ENCODE measurements around the gene USP11. TPM values are rescaled to one million over a fixed set of nuclear protein-coding genes. Genes with fewer than 3 reads are reported as not detected.

USP11 gene
- total and polyA plus RNA-seq, 2 donors (not counting 1 experiment from before 2014, with no cell fraction given): 63.4 to 136 TPM

DNA sequence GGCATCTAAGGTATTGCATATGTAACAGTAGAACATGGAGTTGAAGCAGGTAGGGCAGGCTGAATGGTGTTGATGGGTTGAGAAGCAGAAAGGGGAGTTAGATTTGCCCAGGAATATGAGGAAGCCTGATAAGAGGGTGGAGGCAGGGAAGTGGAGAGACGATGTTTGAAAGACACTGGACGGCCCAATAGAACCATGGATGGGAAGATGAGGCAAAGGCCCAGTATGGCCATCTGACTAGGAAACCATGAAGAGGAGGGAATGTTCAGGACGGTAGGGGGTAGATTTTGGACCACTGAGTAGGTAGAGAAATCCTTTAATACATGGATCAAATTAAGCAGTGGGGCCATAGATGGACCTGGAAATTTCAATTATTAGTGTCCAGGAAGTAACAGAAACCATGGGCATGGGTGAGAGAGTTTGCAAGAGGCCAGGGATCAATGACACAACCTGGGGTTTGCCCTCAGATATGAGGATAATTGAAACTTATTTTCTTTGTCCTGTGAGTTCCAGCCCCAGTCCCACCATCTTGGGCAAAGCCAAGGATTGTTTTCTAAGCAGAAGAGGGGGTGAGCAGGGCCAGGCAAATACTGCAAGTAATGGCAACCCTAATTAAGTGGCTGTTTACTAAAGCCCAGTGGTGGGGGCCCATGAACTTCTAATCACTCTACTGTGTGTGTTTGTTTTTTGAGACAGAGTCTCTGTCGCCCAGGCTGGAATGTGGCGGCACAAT, 2.5 kb upstream of the USP11 start:
- Histone ChIP-seq H3K79me2 (ENCODE audit: control insufficient read depth, insufficient read depth, low read length) (peaks cover 9% of the 10 kb centered on the region), H3K4me2 (replicated peaks; ENCODE audit: low read depth, low read length, poor library complexity, severe bottlenecking) (no peak overlapping the region), H3K27ac (ENCODE audit: low read length in 2 of 2) (no peak overlapping the region), H3K9me3 (ENCODE audit: control extremely low read depth in 1 of 3, control insufficient read depth in 2 of 3, insufficient read depth in 1 of 3, low read length in 2 of 3) (no peaks in the 10 kb centered on the region), H3K9ac (ENCODE audit: low read length) (no peak overlapping the region), H2AFZ (ENCODE audit: insufficient read depth, low read depth, low read length, poor library complexity, severe bottlenecking) (no peak overlapping the region), H4K20me1 (ENCODE audit: control insufficient read depth, insufficient read depth, low read length, poor library complexity, severe bottlenecking) (no peaks in the 10 kb centered on the region), H3K27me3 (replicated peaks in 1 of 4; ENCODE audit: control extremely low read depth in 1 of 4, control insufficient read depth in 3 of 4, insufficient read depth in 4 of 4, low read length in 3 of 4) (no peaks in the 10 kb centered on the region), H3K4me1 (ENCODE audit: control insufficient read depth in 2 of 2, insufficient read depth in 2 of 2, low read length in 2 of 2) (peaks cover 0 to 8% of the 10 kb centered on the region in 2 donors), H3K36me3 (replicated peaks in 1 of 2; ENCODE audit: control extremely low read depth in 1 of 2, control insufficient read depth in 1 of 2, extremely low read depth in 1 of 2, insufficient read depth in 2 of 2, low read length in 1 of 2) (peaks cover 0 to 21% of the 10 kb centered on the region in 2 experiments), H3K4me3 (ENCODE audit: control extremely low read depth in 1 of 5, extremely low read depth in 1 of 5, insufficient read depth in 1 of 5, low read depth in 2 of 5, low read length in 4 of 5) (no peak overlapping the region)
- no peak overlapping the region for H3K4me3 Mint-ChIP-seq
- H3K27me3 Mint-ChIP-seq: no peaks in the 10 kb centered on the region
- TF ChIP-seq, protein P1, sequence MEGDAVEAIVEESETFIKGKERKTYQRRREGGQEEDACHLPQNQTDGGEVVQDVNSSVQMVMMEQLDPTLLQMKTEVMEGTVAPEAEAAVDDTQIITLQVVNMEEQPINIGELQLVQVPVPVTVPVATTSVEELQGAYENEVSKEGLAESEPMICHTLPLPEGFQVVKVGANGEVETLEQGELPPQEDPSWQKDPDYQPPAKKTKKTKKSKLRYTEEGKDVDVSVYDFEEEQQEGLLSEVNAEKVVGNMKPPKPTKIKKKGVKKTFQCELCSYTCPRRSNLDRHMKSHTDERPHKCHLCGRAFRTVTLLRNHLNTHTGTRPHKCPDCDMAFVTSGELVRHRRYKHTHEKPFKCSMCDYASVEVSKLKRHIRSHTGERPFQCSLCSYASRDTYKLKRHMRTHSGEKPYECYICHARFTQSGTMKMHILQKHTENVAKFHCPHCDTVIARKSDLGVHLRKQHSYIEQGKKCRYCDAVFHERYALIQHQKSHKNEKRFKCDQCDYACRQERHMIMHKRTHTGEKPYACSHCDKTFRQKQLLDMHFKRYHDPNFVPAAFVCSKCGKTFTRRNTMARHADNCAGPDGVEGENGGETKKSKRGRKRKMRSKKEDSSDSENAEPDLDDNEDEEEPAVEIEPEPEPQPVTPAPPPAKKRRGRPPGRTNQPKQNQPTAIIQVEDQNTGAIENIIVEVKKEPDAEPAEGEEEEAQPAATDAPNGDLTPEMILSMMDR (IDR thresholded peaks at IDR 0.05): no peak
- no peak for TF ChIP-seq EZH2 (IDR thresholded peaks at IDR 0.05; ENCODE audit: borderline replicate concordance, insufficient read depth, low read depth, low read length, poor library complexity, severe bottlenecking)
- no peak overlapping the region for H3K27ac Mint-ChIP-seq
- POLR2A ChIA-PET: interaction anchor here (0.8 kb wide), 1 partner anchor 39 kb away, joined by 4 read pairs; no protein-coding TSS in a partner anchor
- intact Hi-C loops (cut with micrococcal nuclease): loop anchor here (5.0 kb wide), 3 partner anchors 83 to 427 kb away; partner anchors contain the start of genes RBM10, UXT and ZNF41
- DNase-seq: no peak
- H3K4me1 Mint-ChIP-seq: peaks cover 9% of the 10 kb centered on the region
- H3K9me3 Mint-ChIP-seq (ENCODE audit: insufficient read depth): no peaks in the 10 kb centered on the region
- CTCF ChIA-PET: no interaction called here
- ATAC-seq (ENCODE audit: low read depth): no peak
- WGBS (ENCODE audit: insufficient coverage): 100% methylated on average over 1 of the region's 5 CpGs

DNA sequence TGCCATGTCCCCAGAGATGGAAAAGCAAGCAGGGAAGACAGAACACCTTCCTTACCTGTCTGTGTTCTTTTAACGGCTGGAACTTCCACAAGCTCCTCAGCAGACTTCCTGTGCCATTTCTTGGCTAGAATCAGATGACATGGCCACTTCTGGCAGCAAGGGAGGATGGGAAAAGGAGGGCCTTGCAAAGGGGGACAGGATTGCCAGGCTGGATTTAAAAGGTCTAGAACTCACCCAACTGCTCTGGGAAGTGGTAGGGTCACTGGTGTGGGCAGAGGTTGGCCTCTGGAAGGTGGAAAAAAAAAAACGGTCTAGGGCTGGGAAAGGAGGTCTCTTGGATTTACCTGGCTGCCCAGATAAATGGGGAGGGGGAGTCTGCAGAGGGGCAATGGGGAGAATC, 1.6 kb upstream of the USP11 start:
- intact Hi-C loops (cut with micrococcal nuclease): loop anchor here (5.0 kb wide), 3 partner anchors 84 to 426 kb away; partner anchors contain the start of genes RBM10, UXT and ZNF41
- no peaks in the 10 kb centered on the region for H3K9me3 Mint-ChIP-seq (ENCODE audit: insufficient read depth)
- ChIA-PET CTCF (no interaction called here), POLR2A (interaction anchor here (0.7 to 0.8 kb wide), 2 partner anchors 40 to 1511 kb away, joined by 4 to 5 read pairs; no protein-coding TSS in a partner anchor)
- H3K4me1 Mint-ChIP-seq: peaks cover 18% of the 10 kb centered on the region
- no peak overlapping the region for H3K4me3 ChIP-seq (ENCODE audit: control extremely low read depth in 1 of 5, extremely low read depth in 1 of 5, insufficient read depth in 1 of 5, low read depth in 2 of 5, low read length in 4 of 5)
- H3K27me3 ChIP-seq (replicated peaks in 1 of 4; ENCODE audit: control extremely low read depth in 1 of 4, control insufficient read depth in 3 of 4, insufficient read depth in 4 of 4, low read length in 3 of 4): no peaks in the 10 kb centered on the region
- ATAC-seq (ENCODE audit: low read depth): no peak
- 83% methylated on average over 1 of the region's 2 CpGs for WGBS (ENCODE audit: insufficient coverage)
- peaks cover 0 to 13% of the 10 kb centered on the region in 2 experiments for H3K36me3 ChIP-seq (replicated peaks in 1 of 2; ENCODE audit: control extremely low read depth in 1 of 2, control insufficient read depth in 1 of 2, extremely low read depth in 1 of 2, insufficient read depth in 2 of 2, low read length in 1 of 2)
- H3K4me2 ChIP-seq (replicated peaks; ENCODE audit: low read depth, low read length, poor library complexity, severe bottlenecking): no peak overlapping the region
- H3K9ac ChIP-seq (ENCODE audit: low read length): no peak overlapping the region
- TF ChIP-seq, protein P1 (IDR thresholded peaks at IDR 0.05): no peak
- no peak for TF ChIP-seq EZH2 (IDR thresholded peaks at IDR 0.05; ENCODE audit: borderline replicate concordance, insufficient read depth, low read depth, low read length, poor library complexity, severe bottlenecking)
- peaks cover 9% of the 10 kb centered on the region for H3K79me2 ChIP-seq (ENCODE audit: control insufficient read depth, insufficient read depth, low read length)
- no peaks in the 10 kb centered on the region for H4K20me1 ChIP-seq (ENCODE audit: control insufficient read depth, insufficient read depth, low read length, poor library complexity, severe bottlenecking)
- no peaks in the 10 kb centered on the region for H3K27me3 Mint-ChIP-seq
- no peak overlapping the region for H3K4me3 Mint-ChIP-seq
- H3K27ac ChIP-seq (ENCODE audit: low read length in 2 of 2): no peak overlapping the region
- H3K4me1 ChIP-seq (ENCODE audit: control insufficient read depth in 2 of 2, insufficient read depth in 2 of 2, low read length in 2 of 2): peaks cover 0 to 8% of the 10 kb centered on the region in 2 donors
- no peaks in the 10 kb centered on the region for H3K9me3 ChIP-seq (ENCODE audit: control extremely low read depth in 1 of 3, control insufficient read depth in 2 of 3, insufficient read depth in 1 of 3, low read length in 2 of 3)
- DNase-seq: no peak
- peak overlapping the region; percentile 61 for H3K27ac Mint-ChIP-seq
- no peak overlapping the region for H2AFZ ChIP-seq (ENCODE audit: insufficient read depth, low read depth, low read length, poor library complexity, severe bottlenecking)

All from B cell (primary cell).